ENCODE measurements around the gene A1CF.
"Not testable (repeated sequence)": the region's sequence is repeated elsewhere in the genome, so short reads cannot be mapped to it uniquely, and the experiment has no call there.

The A1CF gene

GRCh38 chr10:50857579-50857978 lies 27.8 kb downstream of the A1CF start:
- no peak for DNase-seq

- no peak for DNase-seq
Observed at GRCh38 chr10:50855461-50855860, 30.0 kb downstream of the A1CF start.

- DNase-seq = no peak
Observed at GRCh38 chr10:50855015-50855414, 30.4 kb downstream of the A1CF start.

GRCh38 chr10:50853557-50853956 lies 31.9 kb downstream of the A1CF start:
- DNase-seq = no peak

- no peak for DNase-seq
Observed at GRCh38 chr10:50851884-50852671, 33.3 kb downstream of the A1CF start.

- DNase-seq = peak; percentile 31
Observed at GRCh38 chr10:50850578-50851230, 34.7 kb downstream of the A1CF start.

- DNase-seq = peak; percentile 9
Observed at GRCh38 chr10:50846753-50847152, 38.7 kb downstream of the A1CF start.

GRCh38 chr10:50837095-50837494 lies 48.3 kb downstream of the A1CF start:
- DNase-seq = no peak

GRCh38 chr10:50832171-50832751 lies 53.2 kb downstream of the A1CF start:
- no peak for DNase-seq

- DNase-seq = no peak
Observed at GRCh38 chr10:50830066-50830465, 55.4 kb downstream of the A1CF start.

- DNase-seq = no peak
Observed at GRCh38 chr10:50824782-50825181, 60.6 kb downstream of the A1CF start.

GRCh38 chr10:50823789-50824188 lies 61.6 kb downstream of the A1CF start:
- DNase-seq = no peak

GRCh38 chr10:50809596-50809995 lies 75.8 kb downstream of the A1CF start:
- DNase-seq = no peak

GRCh38 chr10:50807851-50808776 lies 77.3 kb downstream of the A1CF start:
- DNase-seq = peak; percentile 13

GRCh38 chr10:50805981-50806622 lies 79.3 kb downstream of the A1CF start:
- no peak for DNase-seq

- DNase-seq = no peak
Observed at GRCh38 chr10:50799595-50799994, 85.8 kb downstream of the A1CF start.

- no peak for DNase-seq
Observed at GRCh38 chr10:50798297-50798696, 87.1 kb downstream of the A1CF start.

- no peak for DNase-seq
Observed at GRCh38 chr10:50796693-50797092, 88.7 kb downstream of the A1CF start.

GRCh38 chr10:50794490-50794889 lies 90.9 kb downstream of the A1CF start:
- no peak for DNase-seq

GRCh38 chr10:50788951-50789945 lies 96.2 kb downstream of the A1CF start:
- peak; percentile 41 for DNase-seq

- DNase-seq = not testable (repeated sequence)
Observed at GRCh38 chr10:50787962-50788361, 97.5 kb downstream of the A1CF start.
